ENCODE measurements around the gene MUC13.

DNA sequence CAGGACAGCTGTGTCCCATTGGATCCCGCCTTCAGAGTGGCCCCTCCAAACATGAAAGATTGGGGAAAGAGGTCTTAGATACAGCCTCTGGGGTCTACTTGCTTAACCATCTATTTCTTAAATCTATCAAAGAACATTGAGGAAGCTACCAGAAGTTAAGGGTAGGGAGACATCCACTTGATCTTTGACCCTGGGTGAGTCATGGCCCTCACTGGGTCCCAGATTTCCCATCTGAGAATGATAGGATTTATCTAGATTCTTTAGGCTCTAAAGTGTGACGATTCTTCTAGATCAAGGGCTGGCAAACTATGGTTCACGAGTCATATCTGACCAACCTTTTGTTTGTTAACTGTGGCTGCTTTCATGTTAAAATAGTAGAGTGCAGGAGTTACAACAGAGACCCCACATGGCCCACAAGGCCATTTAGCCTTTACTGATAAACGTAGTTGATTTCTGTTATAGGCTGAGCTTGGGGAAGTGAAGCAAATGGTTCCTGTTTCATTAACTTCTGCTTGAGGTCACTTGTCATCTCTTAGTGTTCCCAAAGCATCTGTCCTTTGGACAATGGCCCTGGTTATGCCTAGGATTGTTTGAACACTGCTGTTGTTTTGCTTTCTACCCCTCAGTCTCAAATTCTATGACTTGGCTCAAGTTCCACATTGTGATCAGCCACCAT, 8.0 kb downstream of the MUC13 start:
- TF ChIP-seq, protein P1, sequence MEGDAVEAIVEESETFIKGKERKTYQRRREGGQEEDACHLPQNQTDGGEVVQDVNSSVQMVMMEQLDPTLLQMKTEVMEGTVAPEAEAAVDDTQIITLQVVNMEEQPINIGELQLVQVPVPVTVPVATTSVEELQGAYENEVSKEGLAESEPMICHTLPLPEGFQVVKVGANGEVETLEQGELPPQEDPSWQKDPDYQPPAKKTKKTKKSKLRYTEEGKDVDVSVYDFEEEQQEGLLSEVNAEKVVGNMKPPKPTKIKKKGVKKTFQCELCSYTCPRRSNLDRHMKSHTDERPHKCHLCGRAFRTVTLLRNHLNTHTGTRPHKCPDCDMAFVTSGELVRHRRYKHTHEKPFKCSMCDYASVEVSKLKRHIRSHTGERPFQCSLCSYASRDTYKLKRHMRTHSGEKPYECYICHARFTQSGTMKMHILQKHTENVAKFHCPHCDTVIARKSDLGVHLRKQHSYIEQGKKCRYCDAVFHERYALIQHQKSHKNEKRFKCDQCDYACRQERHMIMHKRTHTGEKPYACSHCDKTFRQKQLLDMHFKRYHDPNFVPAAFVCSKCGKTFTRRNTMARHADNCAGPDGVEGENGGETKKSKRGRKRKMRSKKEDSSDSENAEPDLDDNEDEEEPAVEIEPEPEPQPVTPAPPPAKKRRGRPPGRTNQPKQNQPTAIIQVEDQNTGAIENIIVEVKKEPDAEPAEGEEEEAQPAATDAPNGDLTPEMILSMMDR (IDR thresholded peaks at IDR 0.05) = no peak
- TF ChIP-seq POLR2A (IDR thresholded peaks at IDR 0.05) = no peak
